GM12864 (cell line): ENCODE measurements around the gene INSC.

Source experiments
- DNase-seq: peaks from one replicate; pipeline ENCODE4 v3.0.0-alpha.2; 2011; ENCODE audit warnings: low read depth
- H3K4me3 ChIP-seq: 2 replicates; pipeline ENCODE4 v1.5.1; 2011; ENCODE audit warnings: mild to moderate bottlenecking, low read depth, low read length, control low read depth
- TF ChIP-seq, protein P1 (sequence below): IDR thresholded peaks from 2 replicates; pipeline ENCODE4 v1.5.1; 2011; ENCODE audit warnings: low read depth, mild to moderate bottlenecking, moderate library complexity, low read length, control low read depth, inconsistent platforms; ENCODE audit errors: missing control alignments

Gene INSC

DNA sequence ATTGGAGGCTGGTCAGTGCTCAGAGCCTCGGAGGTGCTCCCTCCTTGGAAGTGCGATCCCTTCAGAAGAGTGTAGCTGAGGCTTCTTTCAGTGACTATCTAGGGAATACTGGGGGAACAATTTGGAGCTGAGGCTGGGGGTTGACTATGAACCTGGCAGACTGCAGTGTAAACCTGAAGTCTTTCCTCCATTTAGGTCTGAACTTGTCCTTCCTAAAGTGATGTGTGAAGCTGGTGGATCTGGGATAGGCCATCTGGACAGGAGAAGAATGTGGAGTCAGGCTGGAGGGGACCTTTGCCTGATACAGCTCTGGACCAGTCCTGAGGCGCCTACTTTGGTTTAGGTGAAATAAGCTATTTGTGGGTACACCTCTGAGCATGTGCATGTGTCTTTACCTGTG lies 3.5 kb upstream of the INSC start:
- no peak for DNase-seq
- TF ChIP-seq, protein P1, sequence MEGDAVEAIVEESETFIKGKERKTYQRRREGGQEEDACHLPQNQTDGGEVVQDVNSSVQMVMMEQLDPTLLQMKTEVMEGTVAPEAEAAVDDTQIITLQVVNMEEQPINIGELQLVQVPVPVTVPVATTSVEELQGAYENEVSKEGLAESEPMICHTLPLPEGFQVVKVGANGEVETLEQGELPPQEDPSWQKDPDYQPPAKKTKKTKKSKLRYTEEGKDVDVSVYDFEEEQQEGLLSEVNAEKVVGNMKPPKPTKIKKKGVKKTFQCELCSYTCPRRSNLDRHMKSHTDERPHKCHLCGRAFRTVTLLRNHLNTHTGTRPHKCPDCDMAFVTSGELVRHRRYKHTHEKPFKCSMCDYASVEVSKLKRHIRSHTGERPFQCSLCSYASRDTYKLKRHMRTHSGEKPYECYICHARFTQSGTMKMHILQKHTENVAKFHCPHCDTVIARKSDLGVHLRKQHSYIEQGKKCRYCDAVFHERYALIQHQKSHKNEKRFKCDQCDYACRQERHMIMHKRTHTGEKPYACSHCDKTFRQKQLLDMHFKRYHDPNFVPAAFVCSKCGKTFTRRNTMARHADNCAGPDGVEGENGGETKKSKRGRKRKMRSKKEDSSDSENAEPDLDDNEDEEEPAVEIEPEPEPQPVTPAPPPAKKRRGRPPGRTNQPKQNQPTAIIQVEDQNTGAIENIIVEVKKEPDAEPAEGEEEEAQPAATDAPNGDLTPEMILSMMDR: no peak
- no peak overlapping the region for H3K4me3 ChIP-seq

DNA sequence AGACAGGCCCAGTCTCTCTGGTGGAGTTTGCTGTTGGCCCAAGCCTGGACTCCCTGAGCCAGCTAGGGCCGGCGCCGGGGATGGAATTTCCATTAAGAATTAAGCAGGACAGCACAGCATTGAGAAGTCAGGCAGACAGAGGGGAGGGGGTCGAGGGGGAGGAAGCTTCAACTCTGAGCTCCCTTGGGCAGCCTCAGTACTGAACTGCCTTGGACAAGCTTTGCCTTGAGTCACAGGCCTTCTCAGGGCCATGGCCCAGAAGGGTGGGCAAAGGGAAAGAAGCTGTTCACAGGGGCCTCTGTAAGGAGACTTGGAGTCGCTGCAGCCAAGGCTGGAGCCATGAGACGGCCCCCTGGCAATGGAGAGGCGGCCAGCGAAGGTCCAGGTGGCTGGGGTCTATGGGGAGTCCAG lies 2.6 kb upstream of the INSC start:
- no peak for DNase-seq
- H3K4me3 ChIP-seq: no peak overlapping the region
- TF ChIP-seq, protein P1: no peak

DNA sequence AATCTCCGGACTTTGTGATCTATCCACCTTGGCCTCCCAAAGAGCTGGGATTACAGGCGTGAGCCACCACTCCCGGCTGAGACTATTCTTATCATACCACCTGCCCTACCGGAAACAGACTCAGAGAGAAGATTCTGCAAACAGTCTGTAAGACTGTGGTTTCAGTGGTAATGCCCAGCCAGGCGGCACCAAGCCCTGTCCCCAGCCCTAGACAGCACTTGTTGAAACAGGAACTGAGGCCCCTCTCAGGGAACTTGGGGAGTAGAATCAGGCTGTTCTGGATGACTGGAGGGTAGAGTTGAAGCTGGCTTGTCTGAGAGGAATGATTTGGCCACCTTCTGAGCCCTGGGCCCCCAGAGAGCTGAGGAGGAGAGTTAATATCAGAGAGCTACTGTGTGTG lies 1.3 kb upstream of the INSC start:
- no peak overlapping the region for H3K4me3 ChIP-seq
- peak; percentile 61 for DNase-seq

DNA sequence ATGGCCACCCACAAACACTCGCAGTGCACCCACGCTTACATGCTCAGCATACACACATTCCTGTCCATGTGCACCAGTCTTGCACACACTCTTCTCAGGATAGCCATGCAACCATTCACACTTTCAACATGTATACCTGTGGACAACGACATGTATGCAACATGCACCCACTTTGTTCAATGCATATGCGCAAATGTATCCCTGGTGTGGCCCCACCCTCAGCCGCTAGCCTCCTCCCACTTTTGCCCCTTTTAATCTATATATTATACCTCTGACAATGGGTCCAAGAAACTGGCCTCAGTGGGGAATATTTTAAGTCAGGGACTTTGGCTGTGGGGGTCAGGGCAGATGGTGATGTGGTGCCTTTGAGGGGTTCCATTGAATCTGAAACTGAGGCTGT lies 963 bp downstream of the INSC start:
- H3K4me3 ChIP-seq: no peak overlapping the region
- TF ChIP-seq, protein P1: no peak
- DNase-seq: no peak

More for the DNA sequence above, 1.3 kb upstream of the INSC start:
- TF ChIP-seq, protein P1: no peak

DNA sequence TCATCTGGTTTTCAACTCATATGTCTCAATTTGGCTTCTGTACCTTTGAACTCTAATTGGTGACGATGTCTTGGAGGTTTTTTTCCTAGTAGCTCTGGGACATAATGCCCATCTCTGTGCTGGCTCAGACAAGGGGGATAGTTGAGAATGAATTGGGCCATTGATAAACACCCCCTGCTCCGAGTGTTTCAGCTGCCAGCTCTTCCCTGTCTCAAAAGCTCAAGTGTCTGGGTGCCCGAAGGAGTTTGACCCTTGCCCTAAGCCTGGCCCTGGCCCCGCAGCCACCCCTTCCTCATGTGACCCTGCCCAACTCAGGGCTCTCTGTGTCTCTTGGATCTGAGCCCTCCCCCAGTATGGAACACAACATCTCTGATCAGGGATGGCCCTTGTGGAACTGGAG lies 3.0 kb downstream of the INSC start:
- H3K4me3 ChIP-seq: no peak overlapping the region
- no peak for DNase-seq
- TF ChIP-seq, protein P1: no peak

DNA sequence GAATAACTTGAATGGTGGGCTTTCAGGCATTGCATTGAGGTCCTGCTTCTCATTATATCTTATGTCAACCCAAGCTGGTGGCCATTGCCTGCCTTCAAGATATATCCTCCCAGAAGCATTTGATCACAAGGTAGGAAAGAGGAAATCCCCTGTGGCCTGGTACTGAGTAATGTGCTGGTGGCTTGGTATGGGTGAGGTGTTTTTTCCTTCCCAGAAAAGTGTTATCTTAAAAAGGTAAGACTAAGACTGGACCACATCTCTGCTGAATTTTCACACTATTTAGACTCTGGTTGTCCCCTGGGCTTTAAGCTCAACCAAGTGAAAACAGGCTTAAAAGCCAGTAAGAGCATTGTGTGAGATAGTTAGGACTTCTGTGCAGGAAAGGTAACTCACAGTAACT lies 3.7 kb downstream of the INSC start:
- TF ChIP-seq, protein P1: no peak
- no peak for DNase-seq
- H3K4me3 ChIP-seq: no peak overlapping the region

DNA sequence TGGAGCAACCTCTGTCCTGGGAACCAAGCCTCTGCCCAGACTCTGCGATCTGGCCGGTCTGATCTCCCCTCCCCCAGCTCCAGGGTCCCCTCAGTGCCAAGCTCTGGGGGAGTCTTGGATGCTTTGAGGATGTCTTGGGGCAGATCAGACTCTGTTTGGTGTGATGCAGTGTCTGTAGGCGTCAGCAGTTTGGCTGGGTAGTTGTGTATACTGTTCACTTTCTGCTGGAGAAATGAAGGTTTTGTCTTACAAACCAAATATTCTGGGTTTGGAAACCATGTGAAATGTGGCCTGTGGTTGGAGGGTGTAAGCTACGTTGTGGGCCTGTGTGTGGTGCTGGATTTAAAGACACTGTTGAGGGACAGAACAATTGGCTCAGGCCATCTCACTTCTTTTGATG lies 4.6 kb downstream of the INSC start:
- DNase-seq: no peak
- H3K4me3 ChIP-seq: no peak overlapping the region
- TF ChIP-seq, protein P1: no peak
